Measurements from ENCODE around the gene UBE2F.

DNA sequence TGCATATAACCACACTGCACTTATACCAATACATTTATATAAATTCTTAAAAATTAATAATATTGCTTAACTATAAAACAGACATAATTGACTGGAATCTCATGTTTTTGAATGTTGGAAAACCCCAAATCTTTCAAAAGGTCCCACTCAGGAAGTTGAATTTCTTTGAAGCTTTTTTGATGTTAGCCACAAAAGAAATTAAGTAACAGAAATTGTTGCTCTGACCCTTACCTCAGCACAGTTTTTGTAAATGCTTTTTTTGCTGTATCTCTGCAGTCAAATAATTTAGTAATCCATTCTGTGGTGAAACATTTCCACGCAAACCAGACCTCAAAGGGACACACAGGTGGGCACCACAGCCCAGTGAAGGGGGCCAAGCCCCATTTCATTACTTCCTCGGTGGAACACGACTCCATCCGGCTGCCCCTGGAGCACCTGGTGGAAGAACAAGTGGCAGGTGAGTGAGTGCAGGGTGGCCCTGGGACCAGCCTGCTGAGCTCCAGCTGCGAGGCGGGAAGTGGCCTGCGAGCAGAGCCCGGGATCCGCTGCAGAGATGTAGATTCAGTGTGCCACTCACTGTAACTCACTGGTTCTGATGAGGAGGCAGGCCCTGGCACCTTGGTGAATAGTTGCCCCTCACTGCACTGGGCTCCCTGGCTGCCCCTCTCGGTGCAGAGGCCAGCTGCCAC is 102.4 kb downstream of the UBE2F start:
- TF ChIP-seq, protein P1, sequence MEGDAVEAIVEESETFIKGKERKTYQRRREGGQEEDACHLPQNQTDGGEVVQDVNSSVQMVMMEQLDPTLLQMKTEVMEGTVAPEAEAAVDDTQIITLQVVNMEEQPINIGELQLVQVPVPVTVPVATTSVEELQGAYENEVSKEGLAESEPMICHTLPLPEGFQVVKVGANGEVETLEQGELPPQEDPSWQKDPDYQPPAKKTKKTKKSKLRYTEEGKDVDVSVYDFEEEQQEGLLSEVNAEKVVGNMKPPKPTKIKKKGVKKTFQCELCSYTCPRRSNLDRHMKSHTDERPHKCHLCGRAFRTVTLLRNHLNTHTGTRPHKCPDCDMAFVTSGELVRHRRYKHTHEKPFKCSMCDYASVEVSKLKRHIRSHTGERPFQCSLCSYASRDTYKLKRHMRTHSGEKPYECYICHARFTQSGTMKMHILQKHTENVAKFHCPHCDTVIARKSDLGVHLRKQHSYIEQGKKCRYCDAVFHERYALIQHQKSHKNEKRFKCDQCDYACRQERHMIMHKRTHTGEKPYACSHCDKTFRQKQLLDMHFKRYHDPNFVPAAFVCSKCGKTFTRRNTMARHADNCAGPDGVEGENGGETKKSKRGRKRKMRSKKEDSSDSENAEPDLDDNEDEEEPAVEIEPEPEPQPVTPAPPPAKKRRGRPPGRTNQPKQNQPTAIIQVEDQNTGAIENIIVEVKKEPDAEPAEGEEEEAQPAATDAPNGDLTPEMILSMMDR (IDR thresholded peaks at IDR 0.05; ENCODE audit: insufficient read depth, low read length): no peak
- no peak for TF ChIP-seq GABPA (IDR thresholded peaks at IDR 0.05; ENCODE audit: low read depth)
- TF ChIP-seq, protein P2, sequence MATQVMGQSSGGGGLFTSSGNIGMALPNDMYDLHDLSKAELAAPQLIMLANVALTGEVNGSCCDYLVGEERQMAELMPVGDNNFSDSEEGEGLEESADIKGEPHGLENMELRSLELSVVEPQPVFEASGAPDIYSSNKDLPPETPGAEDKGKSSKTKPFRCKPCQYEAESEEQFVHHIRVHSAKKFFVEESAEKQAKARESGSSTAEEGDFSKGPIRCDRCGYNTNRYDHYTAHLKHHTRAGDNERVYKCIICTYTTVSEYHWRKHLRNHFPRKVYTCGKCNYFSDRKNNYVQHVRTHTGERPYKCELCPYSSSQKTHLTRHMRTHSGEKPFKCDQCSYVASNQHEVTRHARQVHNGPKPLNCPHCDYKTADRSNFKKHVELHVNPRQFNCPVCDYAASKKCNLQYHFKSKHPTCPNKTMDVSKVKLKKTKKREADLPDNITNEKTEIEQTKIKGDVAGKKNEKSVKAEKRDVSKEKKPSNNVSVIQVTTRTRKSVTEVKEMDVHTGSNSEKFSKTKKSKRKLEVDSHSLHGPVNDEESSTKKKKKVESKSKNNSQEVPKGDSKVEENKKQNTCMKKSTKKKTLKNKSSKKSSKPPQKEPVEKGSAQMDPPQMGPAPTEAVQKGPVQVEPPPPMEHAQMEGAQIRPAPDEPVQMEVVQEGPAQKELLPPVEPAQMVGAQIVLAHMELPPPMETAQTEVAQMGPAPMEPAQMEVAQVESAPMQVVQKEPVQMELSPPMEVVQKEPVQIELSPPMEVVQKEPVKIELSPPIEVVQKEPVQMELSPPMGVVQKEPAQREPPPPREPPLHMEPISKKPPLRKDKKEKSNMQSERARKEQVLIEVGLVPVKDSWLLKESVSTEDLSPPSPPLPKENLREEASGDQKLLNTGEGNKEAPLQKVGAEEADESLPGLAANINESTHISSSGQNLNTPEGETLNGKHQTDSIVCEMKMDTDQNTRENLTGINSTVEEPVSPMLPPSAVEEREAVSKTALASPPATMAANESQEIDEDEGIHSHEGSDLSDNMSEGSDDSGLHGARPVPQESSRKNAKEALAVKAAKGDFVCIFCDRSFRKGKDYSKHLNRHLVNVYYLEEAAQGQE (IDR thresholded peaks at IDR 0.05; ENCODE audit: insufficient replicate concordance, low read depth): no peak
- TF ChIP-seq POLR2AphosphoS5 (IDR thresholded peaks at IDR 0.05; ENCODE audit: low read depth): no peak

Data from HL-60 (cell line).